HG03175 (cell line): ENCODE results near the gene NTN1.

Source experiments
- ATAC-seq: cut with Tn5 transposase; IDR thresholded peaks from one replicate; pipeline ENCODE4 v1.9.1; 2021; ENCODE audit warnings: mild to moderate bottlenecking, moderate library complexity; ENCODE audit not compliant: unreplicated experiment

The NTN1 gene

GRCh38 chr17:9116861-9117568, 95.7 kb downstream of the NTN1 start:
- ATAC-seq = no peak

GRCh38 chr17:9120471-9120870, 99.2 kb downstream of the NTN1 start:
- no peak for ATAC-seq

- ATAC-seq = no peak
Observed at GRCh38 chr17:9121186-9121820, 100.0 kb downstream of the NTN1 start.

GRCh38 chr17:9123594-9124553, 102.6 kb downstream of the NTN1 start:
- ATAC-seq = no peak

- no peak for ATAC-seq
Observed at GRCh38 chr17:9124554-9124935, 103.2 kb downstream of the NTN1 start.

- no peak for ATAC-seq
Observed at GRCh38 chr17:9125722-9126121, 104.4 kb downstream of the NTN1 start.

- no peak for ATAC-seq
Observed at GRCh38 chr17:9127340-9127739, 106.0 kb downstream of the NTN1 start.

GRCh38 chr17:9131371-9131770, 110.1 kb downstream of the NTN1 start:
- no peak for ATAC-seq

GRCh38 chr17:9132291-9132690, 111.0 kb downstream of the NTN1 start:
- no peak for ATAC-seq

- no peak for ATAC-seq
Observed at GRCh38 chr17:9132944-9133610, 111.8 kb downstream of the NTN1 start.

- no peak for ATAC-seq
Observed at GRCh38 chr17:9138161-9138717, 116.9 kb downstream of the NTN1 start.

GRCh38 chr17:9139695-9140094, 118.4 kb downstream of the NTN1 start:
- ATAC-seq = no peak

- no peak for ATAC-seq
Observed at GRCh38 chr17:9140550-9141424, 119.5 kb downstream of the NTN1 start.

GRCh38 chr17:9141425-9141753, 120.1 kb downstream of the NTN1 start:
- ATAC-seq = no peak

- ATAC-seq = no peak
Observed at GRCh38 chr17:9142772-9143494, 121.6 kb downstream of the NTN1 start.

GRCh38 chr17:9144502-9145249, 123.4 kb downstream of the NTN1 start:
- no peak for ATAC-seq

- no peak for ATAC-seq
Observed at GRCh38 chr17:9146064-9146463, 124.8 kb downstream of the NTN1 start.

GRCh38 chr17:9148905-9149525, 127.7 kb downstream of the NTN1 start:
- no peak for ATAC-seq
